GM23338 (cell line): ENCODE measurements around the gene OVAAL. TPM values are rescaled to one million over a fixed set of nuclear protein-coding genes. Genes with fewer than 3 reads are reported as not detected.

ENCODE experiments used
- ATAC-seq: fragments of 200-7000 bp; cut with Tn5 transposase; 3 replicates; pipeline ENCODE4 v1.9.1; 2020
- DNase-seq: peaks from one replicate; pipeline ENCODE4 v3.0.0-alpha.2; 2015; ENCODE audit warnings: low spot score
- H2AFZ ChIP-seq: fragments of 200-600 bp; sonication (generic); 2 replicates; pipeline ENCODE4 v1.8.0; 2016; ENCODE audit warnings: antibody characterized with exemption, mild to moderate bottlenecking, moderate library complexity
- H3F3A ChIP-seq: fragments of 200-600 bp; sonication (generic); replicated peaks from 2 replicates; pipeline ENCODE4 v1.8.0; 2017; ENCODE audit warnings: antibody characterized with exemption, mixed run types, low read depth
- H3K27ac ChIP-seq: fragments of 200-600 bp; sonication (generic); 2 replicates; pipeline ENCODE4 v1.6.1; 2016; ENCODE audit warnings: low read depth
- H3K27me3 ChIP-seq: fragments of 200-600 bp; sonication (generic); 2 replicates; pipeline ENCODE4 v1.8.0; 2016; ENCODE audit warnings: mild to moderate bottlenecking, mixed run types, moderate library complexity; ENCODE audit not compliant: insufficient read depth
- H3K36me3 ChIP-seq: fragments of 200-600 bp; sonication (generic); 2 replicates; pipeline ENCODE4 v1.8.0; 2016; ENCODE audit warnings: mild to moderate bottlenecking; ENCODE audit not compliant: insufficient read depth
- H3K4me1 ChIP-seq: fragments of 200-600 bp; sonication (generic); 2 replicates; pipeline ENCODE4 v1.8.0; 2016; ENCODE audit warnings: mild to moderate bottlenecking, moderate library complexity; ENCODE audit not compliant: insufficient read depth
- H3K4me2 ChIP-seq: fragments of 200-600 bp; sonication (generic); 2 replicates; pipeline ENCODE4 v1.7.1; 2017; ENCODE audit warnings: mixed run types
- H3K4me3 ChIP-seq: fragments of 200-600 bp; sonication (generic); 2 replicates; pipeline ENCODE4 v1.6.1; 2016; ENCODE audit warnings: mixed run types
- H3K79me2 ChIP-seq: fragments of 200-600 bp; sonication (generic); replicated peaks from 2 replicates; pipeline ENCODE4 v1.8.0; 2017; ENCODE audit warnings: mild to moderate bottlenecking; ENCODE audit not compliant: insufficient read depth
- H3K9me2 ChIP-seq: fragments of 200-600 bp; sonication (generic); 2 replicates; pipeline ENCODE4 v1.8.0; 2017; ENCODE audit not compliant: insufficient read depth
- H4K20me1 ChIP-seq: fragments of 200-600 bp; sonication (generic); replicated peaks from 2 replicates; pipeline ENCODE4 v1.8.0; 2017; ENCODE audit warnings: mild to moderate bottlenecking; ENCODE audit not compliant: insufficient read depth
- H3K27ac Mint-ChIP-seq: 2 replicates; pipeline ENCODE4 v1.8.0; 2020; ENCODE audit warnings: inconsistent platforms, mild to moderate bottlenecking, moderate library complexity, mixed read lengths
- H3K27me3 Mint-ChIP-seq: 3 replicates; pipeline ENCODE4 v1.8.0; 2022; ENCODE audit warnings: low read depth, mild to moderate bottlenecking, moderate library complexity, mixed read lengths, inconsistent platforms; ENCODE audit not compliant: insufficient read depth, poor library complexity
- H3K36me3 Mint-ChIP-seq: 3 replicates; pipeline ENCODE4 v1.8.0; 2021; ENCODE audit warnings: low read depth, mild to moderate bottlenecking, inconsistent platforms, moderate library complexity, mixed read lengths
- H3K4me1 Mint-ChIP-seq: 3 replicates; pipeline ENCODE4 v1.8.0; 2020; ENCODE audit warnings: mild to moderate bottlenecking, inconsistent platforms, mixed read lengths
- H3K4me3 Mint-ChIP-seq: 3 replicates; pipeline ENCODE4 v1.8.0; 2021; ENCODE audit warnings: moderate library complexity, mild to moderate bottlenecking, inconsistent platforms, mixed read lengths
- H3K9me3 Mint-ChIP-seq: 3 replicates; pipeline ENCODE4 v1.8.0; 2020; ENCODE audit warnings: moderate library complexity, mild to moderate bottlenecking, inconsistent platforms, mixed read lengths
- CTCF ChIP-seq, 2 experiments: fragments of 200-600 bp in 1 of 2; sonication (generic) in 1 of 2; conservative IDR thresholded peaks; 2 replicates each; pipeline versions ENCODE4 v1.5.1 to v1.6.1; 2016 to 2017; ENCODE audit warnings: antibody characterized with exemption in 2 of 2, low read depth in 2 of 2, mild to moderate bottlenecking in 2 of 2, moderate library complexity in 1 of 2
- ETS1 ChIP-seq: IDR thresholded peaks from 2 replicates; pipeline ENCODE4 v1.6.1; 2016; ENCODE audit warnings: antibody characterized with exemption
- EZH2 ChIP-seq: fragments of 200-600 bp; sonication (generic); IDR thresholded peaks from one replicate; pipeline ENCODE4 v1.8.0; 2017; ENCODE audit warnings: antibody characterized with exemption, mild to moderate bottlenecking, low read depth; ENCODE audit not compliant: unreplicated experiment
- EZH2phosphoT487 ChIP-seq: fragments of 200-600 bp; sonication (generic); IDR thresholded peaks from one replicate; pipeline ENCODE4 v1.8.1; 2018; ENCODE audit warnings: antibody characterized with exemption; ENCODE audit not compliant: unreplicated experiment
- JUNB ChIP-seq: IDR thresholded peaks from one replicate; pipeline ENCODE4 v1.6.1; 2016; ENCODE audit warnings: antibody characterized with exemption; ENCODE audit not compliant: unreplicated experiment
- NANOG ChIP-seq: IDR thresholded peaks from 2 replicates; pipeline ENCODE4 v1.6.1; 2016; ENCODE audit warnings: antibody characterized with exemption, borderline replicate concordance
- POLR2AphosphoS5 ChIP-seq: IDR thresholded peaks from 2 replicates; pipeline ENCODE4 v1.6.1; 2016; ENCODE audit warnings: antibody characterized with exemption, low read depth
- REST ChIP-seq: IDR thresholded peaks from one replicate; pipeline ENCODE4 v1.6.1; 2018; ENCODE audit warnings: antibody characterized with exemption; ENCODE audit not compliant: unreplicated experiment
- STAT1 ChIP-seq: IDR thresholded peaks from one replicate; pipeline ENCODE4 v1.6.1; 2016; ENCODE audit warnings: antibody characterized with exemption; ENCODE audit not compliant: unreplicated experiment
- ZNF114 ChIP-seq: fragments of 250-450 bp; sonication (Bioruptor Pico); IDR thresholded peaks from 2 replicates; pipeline ENCODE4 v1.5.0; 2020; ENCODE audit warnings: mild to moderate bottlenecking, moderate library complexity
- ZNF331 ChIP-seq: fragments of 250-450 bp; sonication (Bioruptor Pico); IDR thresholded peaks from 2 replicates; pipeline ENCODE4 v1.5.0; 2020; ENCODE audit warnings: low read depth, mild to moderate bottlenecking, moderate library complexity
- polyA plus RNA-seq: library from polyadenylated mRNA; unstranded; fragments of >200 nt; fragmentation: Nextera tagmentation; extraction: Ambion mirVana; gene quantifications from 2 replicates; pipeline ENCODE4 v1.2.1, GENCODE V29; 2016
- total RNA-seq: library from RNA; depleted of rRNA; stranded (reverse); fragments of >200 nt; shearing (Covaris generic); gene quantifications from 2 replicates; pipeline ENCODE4 v1.2.3, GENCODE V29; 2014

The OVAAL gene
- total and polyA plus RNA-seq, 2 experiments from 2014 or later = not detected

GRCh38 chr1:180521474-180522212, 37.1 kb upstream of the OVAAL start (continued):
- TF ChIP-seq POLR2AphosphoS5 (no peak), ZNF331 (CRISPR knock-in tag) (no peak), ZNF114 (CRISPR knock-in tag) (no peak), STAT1 (no peak), REST (no peak), EZH2 (no peak), JUNB (no peak), CTCF (conservative IDR thresholded peaks at IDR 0.05; ENCODE audit: low read depth in 2 of 2) (no peak), ETS1 (no peak), EZH2phosphoT487 (no peak), NANOG (no peak)

GRCh38 chr1:180522213-180522515, 36.6 kb upstream of the OVAAL start:
- ATAC-seq = peak; percentile 76
- peaks cover 4% of the 10 kb centered on the region for H3K27me3 Mint-ChIP-seq
- H3K27ac Mint-ChIP-seq = peak overlapping the region; percentile 14; the same call in 1 of the 2 replicates

More at GRCh38 chr1:180522213-180522515, 36.6 kb upstream of the OVAAL start:
- no peaks in the 10 kb centered on the region for H3K9me3 Mint-ChIP-seq
- Histone ChIP-seq H2AFZ (no peak overlapping the region), H3F3A (no peaks in the 10 kb centered on the region), H3K9me2 (peaks cover 9% of the 10 kb centered on the region; the same call in 1 of the 2 replicates), H3K4me1 (peaks cover 18% of the 10 kb centered on the region), H3K27ac (no peak overlapping the region), H3K4me3 (no peak overlapping the region), H4K20me1 (no peaks in the 10 kb centered on the region), H3K79me2 (no peaks in the 10 kb centered on the region), H3K27me3 (no peaks in the 10 kb centered on the region), H3K4me2 (0 out of 2 replicates have a peak overlapping the region, but pooled peaks have one; percentile 6), H3K36me3 (no peaks in the 10 kb centered on the region)
- peak in 1 of 2 experiments; percentile 21; a peak in 1 of 4 replicates for TF ChIP-seq CTCF (conservative IDR thresholded peaks at IDR 0.05; ENCODE audit: low read depth in 2 of 2)
- no peak for TF ChIP-seq EZH2
- 0 out of 2 replicates have a peak, but pooled peaks have one; percentile 18 for TF ChIP-seq POLR2AphosphoS5
- TF ChIP-seq NANOG = 0 out of 2 replicates have a peak, but pooled peaks have one; percentile 29
- H3K4me1 Mint-ChIP-seq = peaks cover 33% of the 10 kb centered on the region
- peak; percentile 78 for DNase-seq
- no peak overlapping the region for H3K4me3 Mint-ChIP-seq
- H3K36me3 Mint-ChIP-seq = no peaks in the 10 kb centered on the region; the same call in 2 of the 3 replicates
